ENCODE results near the gene ASNS.

DNA sequence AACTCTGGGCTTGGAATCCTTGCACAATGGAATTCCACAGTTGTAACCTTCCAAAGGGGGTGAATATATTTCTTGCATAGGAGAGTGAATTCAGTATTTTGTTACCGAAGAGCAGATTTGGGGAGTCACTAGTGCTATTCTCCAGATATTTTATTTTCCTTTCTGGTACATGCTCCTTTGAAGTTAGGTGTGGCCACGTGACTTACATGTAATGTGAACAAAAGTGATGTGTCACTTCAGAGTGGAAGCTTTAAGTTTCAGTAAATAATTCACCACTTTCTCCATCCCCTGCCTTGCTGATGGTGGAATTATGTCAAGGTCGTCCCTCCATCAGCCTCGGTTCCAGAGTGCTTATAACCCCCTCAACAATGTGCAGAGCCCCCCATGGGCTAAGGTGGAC lies 25.3 kb downstream of the ASNS start:
- TF ChIP-seq, protein P1, sequence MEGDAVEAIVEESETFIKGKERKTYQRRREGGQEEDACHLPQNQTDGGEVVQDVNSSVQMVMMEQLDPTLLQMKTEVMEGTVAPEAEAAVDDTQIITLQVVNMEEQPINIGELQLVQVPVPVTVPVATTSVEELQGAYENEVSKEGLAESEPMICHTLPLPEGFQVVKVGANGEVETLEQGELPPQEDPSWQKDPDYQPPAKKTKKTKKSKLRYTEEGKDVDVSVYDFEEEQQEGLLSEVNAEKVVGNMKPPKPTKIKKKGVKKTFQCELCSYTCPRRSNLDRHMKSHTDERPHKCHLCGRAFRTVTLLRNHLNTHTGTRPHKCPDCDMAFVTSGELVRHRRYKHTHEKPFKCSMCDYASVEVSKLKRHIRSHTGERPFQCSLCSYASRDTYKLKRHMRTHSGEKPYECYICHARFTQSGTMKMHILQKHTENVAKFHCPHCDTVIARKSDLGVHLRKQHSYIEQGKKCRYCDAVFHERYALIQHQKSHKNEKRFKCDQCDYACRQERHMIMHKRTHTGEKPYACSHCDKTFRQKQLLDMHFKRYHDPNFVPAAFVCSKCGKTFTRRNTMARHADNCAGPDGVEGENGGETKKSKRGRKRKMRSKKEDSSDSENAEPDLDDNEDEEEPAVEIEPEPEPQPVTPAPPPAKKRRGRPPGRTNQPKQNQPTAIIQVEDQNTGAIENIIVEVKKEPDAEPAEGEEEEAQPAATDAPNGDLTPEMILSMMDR (IDR thresholded peaks at IDR 0.05; ENCODE audit: low read length): no peak
- no peak for TF ChIP-seq EZH2 (IDR thresholded peaks at IDR 0.05; ENCODE audit: borderline replicate concordance, low read length)

Measured in OCI-LY1 (cell line).